ENCODE results near the gene SF3B6. TPM values are rescaled to one million over a fixed set of nuclear protein-coding genes. Genes with fewer than 3 reads are reported as not detected.
A peak's percentile ranks its signal among the peaks of the same experiment; 100 is the strongest.

The SF3B6 gene
- total RNA-seq, 1 experiment from 2014 or later, result 123 TPM

- H3K79me2 ChIP-seq (ENCODE audit: low read depth), result no peaks in the 10 kb centered on the region
- H3K4me2 ChIP-seq, result 0 out of 2 replicates have a peak overlapping the region, but pooled peaks have one; percentile 6
- peak overlapping the region; percentile 47 for H3K27ac ChIP-seq
- CTCF ChIA-PET, result interaction anchor here (0.6 kb wide), 1 partner anchor 219 kb away, joined by 3 read pairs; no protein-coding TSS in a partner anchor
- peaks cover 29% of the 10 kb centered on the region for H3K4me1 ChIP-seq (replicated peaks; ENCODE audit: insufficient read depth)
- no peak overlapping the region for H3K4me3 ChIP-seq
- peak; percentile 71 to 96 for DNase-seq
- no peaks in the 10 kb centered on the region for H4K20me1 ChIP-seq (ENCODE audit: insufficient read depth)
- H3K27me3 ChIP-seq (ENCODE audit: insufficient read depth, low read depth), result no peaks in the 10 kb centered on the region
- no peak overlapping the region for H2AFZ ChIP-seq
- TF ChIP-seq EZH2 (IDR thresholded peaks at IDR 0.05; ENCODE audit: low read depth), result no peak
- TF ChIP-seq CTCF (conservative IDR thresholded peaks at IDR 0.05), result peak; percentile 53
- H3K9me2 ChIP-seq (ENCODE audit: insufficient read depth), result no peaks in the 10 kb centered on the region
- POLR2A ChIA-PET (ENCODE audit: unreplicated experiment), result no interaction called here
- no TSS peak for BruUV-seq (replicated peaks)
- no peaks in the 10 kb centered on the region for H3K36me3 ChIP-seq (ENCODE audit: low read depth)
- no peaks in the 10 kb centered on the region for H3K9me3 ChIP-seq (ENCODE audit: insufficient read depth, low read depth)
- intact Hi-C loops (cut with micrococcal nuclease; ENCODE audit: unreplicated experiment), result no loop called here
- peaks cover 33% of the 10 kb centered on the region for H3F3A ChIP-seq (ENCODE audit: insufficient read depth, low read depth)
Measured at GRCh38 chr2:24021122-24021998, 54.8 kb downstream of the SF3B6 start.

GRCh38 chr2:24020244-24020643 is 55.9 kb downstream of the SF3B6 start:
- no peak for DNase-seq
- Histone ChIP-seq H3K9me3 (ENCODE audit: insufficient read depth, low read depth) (no peaks in the 10 kb centered on the region), H4K20me1 (ENCODE audit: insufficient read depth) (no peaks in the 10 kb centered on the region), H3K27me3 (ENCODE audit: insufficient read depth, low read depth) (no peaks in the 10 kb centered on the region), H3K79me2 (ENCODE audit: low read depth) (no peaks in the 10 kb centered on the region), H3K4me1 (replicated peaks; ENCODE audit: insufficient read depth) (peaks cover 37% of the 10 kb centered on the region), H3K36me3 (ENCODE audit: low read depth) (no peaks in the 10 kb centered on the region), H2AFZ (no peak overlapping the region), H3K4me3 (no peak overlapping the region), H3K27ac (no peak overlapping the region), H3F3A (ENCODE audit: insufficient read depth, low read depth) (peaks cover 42% of the 10 kb centered on the region), H3K9me2 (ENCODE audit: insufficient read depth) (no peaks in the 10 kb centered on the region), H3K4me2 (no peak overlapping the region)
- TF ChIP-seq EZH2 (IDR thresholded peaks at IDR 0.05; ENCODE audit: low read depth), result no peak
- no peak for TF ChIP-seq CTCF (conservative IDR thresholded peaks at IDR 0.05)
- CTCF ChIA-PET, result no interaction called here
- POLR2A ChIA-PET (ENCODE audit: unreplicated experiment), result no interaction called here
- BruUV-seq (replicated peaks), result no TSS peak
- intact Hi-C loops (cut with micrococcal nuclease; ENCODE audit: unreplicated experiment), result no loop called here

- Histone ChIP-seq H3K9me2 (ENCODE audit: insufficient read depth) (no peaks in the 10 kb centered on the region), H2AFZ (no peak overlapping the region), H3K36me3 (ENCODE audit: low read depth) (no peaks in the 10 kb centered on the region), H4K20me1 (ENCODE audit: insufficient read depth) (no peaks in the 10 kb centered on the region), H3K79me2 (ENCODE audit: low read depth) (no peaks in the 10 kb centered on the region), H3K27ac (no peak overlapping the region), H3K4me3 (no peak overlapping the region), H3K4me2 (no peak overlapping the region), H3K4me1 (replicated peaks; ENCODE audit: insufficient read depth) (peaks cover 42% of the 10 kb centered on the region), H3F3A (ENCODE audit: insufficient read depth, low read depth) (peaks cover 47% of the 10 kb centered on the region), H3K9me3 (ENCODE audit: insufficient read depth, low read depth) (no peaks in the 10 kb centered on the region), H3K27me3 (ENCODE audit: insufficient read depth, low read depth) (no peaks in the 10 kb centered on the region)
- DNase-seq, result no peak
- ChIA-PET POLR2A (ENCODE audit: unreplicated experiment) (no interaction called here), CTCF (no interaction called here)
- no peak for TF ChIP-seq EZH2 (IDR thresholded peaks at IDR 0.05; ENCODE audit: low read depth)
- no peak for TF ChIP-seq CTCF (conservative IDR thresholded peaks at IDR 0.05)
- intact Hi-C loops (cut with micrococcal nuclease; ENCODE audit: unreplicated experiment), result no loop called here
- no TSS peak for BruUV-seq (replicated peaks)
Measured at GRCh38 chr2:24019729-24020128, 56.4 kb downstream of the SF3B6 start.

Measured in PC-9 (cell line).